GM23338 (cell line): ENCODE measurements around the gene IST1. TPM values are rescaled to one million over a fixed set of nuclear protein-coding genes. Genes with fewer than 3 reads are reported as not detected.

Experiments
- ATAC-seq: fragments of 200-7000 bp; cut with Tn5 transposase; 3 replicates; pipeline ENCODE4 v1.9.1; 2020
- DNase-seq: peaks from one replicate; pipeline ENCODE4 v3.0.0-alpha.2; 2015; ENCODE audit warnings: low spot score
- H2AFZ ChIP-seq: fragments of 200-600 bp; sonication (generic); 2 replicates; pipeline ENCODE4 v1.8.0; 2016; ENCODE audit warnings: antibody characterized with exemption, mild to moderate bottlenecking, moderate library complexity
- H3F3A ChIP-seq: fragments of 200-600 bp; sonication (generic); replicated peaks from 2 replicates; pipeline ENCODE4 v1.8.0; 2017; ENCODE audit warnings: antibody characterized with exemption, mixed run types, low read depth
- H3K27ac ChIP-seq: fragments of 200-600 bp; sonication (generic); 2 replicates; pipeline ENCODE4 v1.6.1; 2016; ENCODE audit warnings: low read depth
- H3K27me3 ChIP-seq: fragments of 200-600 bp; sonication (generic); 2 replicates; pipeline ENCODE4 v1.8.0; 2016; ENCODE audit warnings: mild to moderate bottlenecking, mixed run types, moderate library complexity; ENCODE audit not compliant: insufficient read depth
- H3K36me3 ChIP-seq: fragments of 200-600 bp; sonication (generic); 2 replicates; pipeline ENCODE4 v1.8.0; 2016; ENCODE audit warnings: mild to moderate bottlenecking; ENCODE audit not compliant: insufficient read depth
- H3K4me1 ChIP-seq: fragments of 200-600 bp; sonication (generic); 2 replicates; pipeline ENCODE4 v1.8.0; 2016; ENCODE audit warnings: mild to moderate bottlenecking, moderate library complexity; ENCODE audit not compliant: insufficient read depth
- H3K4me2 ChIP-seq: fragments of 200-600 bp; sonication (generic); 2 replicates; pipeline ENCODE4 v1.7.1; 2017; ENCODE audit warnings: mixed run types
- H3K4me3 ChIP-seq: fragments of 200-600 bp; sonication (generic); 2 replicates; pipeline ENCODE4 v1.6.1; 2016; ENCODE audit warnings: mixed run types
- H3K79me2 ChIP-seq: fragments of 200-600 bp; sonication (generic); replicated peaks from 2 replicates; pipeline ENCODE4 v1.8.0; 2017; ENCODE audit warnings: mild to moderate bottlenecking; ENCODE audit not compliant: insufficient read depth
- H3K9me2 ChIP-seq: fragments of 200-600 bp; sonication (generic); 2 replicates; pipeline ENCODE4 v1.8.0; 2017; ENCODE audit not compliant: insufficient read depth
- H4K20me1 ChIP-seq: fragments of 200-600 bp; sonication (generic); replicated peaks from 2 replicates; pipeline ENCODE4 v1.8.0; 2017; ENCODE audit warnings: mild to moderate bottlenecking; ENCODE audit not compliant: insufficient read depth
- H3K27ac Mint-ChIP-seq: 2 replicates; pipeline ENCODE4 v1.8.0; 2020; ENCODE audit warnings: inconsistent platforms, mild to moderate bottlenecking, moderate library complexity, mixed read lengths
- H3K27me3 Mint-ChIP-seq: 3 replicates; pipeline ENCODE4 v1.8.0; 2022; ENCODE audit warnings: low read depth, mild to moderate bottlenecking, moderate library complexity, mixed read lengths, inconsistent platforms; ENCODE audit not compliant: insufficient read depth, poor library complexity
- H3K36me3 Mint-ChIP-seq: 3 replicates; pipeline ENCODE4 v1.8.0; 2021; ENCODE audit warnings: low read depth, mild to moderate bottlenecking, inconsistent platforms, moderate library complexity, mixed read lengths
- H3K4me1 Mint-ChIP-seq: 3 replicates; pipeline ENCODE4 v1.8.0; 2020; ENCODE audit warnings: mild to moderate bottlenecking, inconsistent platforms, mixed read lengths
- H3K4me3 Mint-ChIP-seq: 3 replicates; pipeline ENCODE4 v1.8.0; 2021; ENCODE audit warnings: moderate library complexity, mild to moderate bottlenecking, inconsistent platforms, mixed read lengths
- H3K9me3 Mint-ChIP-seq: 3 replicates; pipeline ENCODE4 v1.8.0; 2020; ENCODE audit warnings: moderate library complexity, mild to moderate bottlenecking, inconsistent platforms, mixed read lengths
- CREB1 ChIP-seq: fragments of 250-450 bp; sonication (Bioruptor Pico); IDR thresholded peaks from 2 replicates; pipeline ENCODE4 v1.5.0; 2020; ENCODE audit warnings: low read depth, mild to moderate bottlenecking, moderate library complexity
- EZH2 ChIP-seq: fragments of 200-600 bp; sonication (generic); IDR thresholded peaks from one replicate; pipeline ENCODE4 v1.8.0; 2017; ENCODE audit warnings: antibody characterized with exemption, mild to moderate bottlenecking, low read depth; ENCODE audit not compliant: unreplicated experiment
- NANOG ChIP-seq: IDR thresholded peaks from 2 replicates; pipeline ENCODE4 v1.6.1; 2016; ENCODE audit warnings: antibody characterized with exemption, borderline replicate concordance
- STAT1 ChIP-seq: IDR thresholded peaks from one replicate; pipeline ENCODE4 v1.6.1; 2016; ENCODE audit warnings: antibody characterized with exemption; ENCODE audit not compliant: unreplicated experiment
- ZNF114 ChIP-seq: fragments of 250-450 bp; sonication (Bioruptor Pico); IDR thresholded peaks from 2 replicates; pipeline ENCODE4 v1.5.0; 2020; ENCODE audit warnings: mild to moderate bottlenecking, moderate library complexity
- ZNF331 ChIP-seq: fragments of 250-450 bp; sonication (Bioruptor Pico); IDR thresholded peaks from 2 replicates; pipeline ENCODE4 v1.5.0; 2020; ENCODE audit warnings: low read depth, mild to moderate bottlenecking, moderate library complexity
- polyA plus RNA-seq: library from polyadenylated mRNA; unstranded; fragments of >200 nt; fragmentation: Nextera tagmentation; extraction: Ambion mirVana; gene quantifications from 2 replicates; pipeline ENCODE4 v1.2.1, GENCODE V29; 2016
- total RNA-seq: library from RNA; depleted of rRNA; stranded (reverse); fragments of >200 nt; shearing (Covaris generic); gene quantifications from 2 replicates; pipeline ENCODE4 v1.2.3, GENCODE V29; 2014
- TF ChIP-seq, protein P1 (sequence below): fragments of 250-450 bp; sonication (Bioruptor Pico); IDR thresholded peaks from 2 replicates; pipeline ENCODE4 v1.5.0; 2020; ENCODE audit warnings: mild to moderate bottlenecking, moderate library complexity
- TF ChIP-seq, protein P2 (sequence below): IDR thresholded peaks from 2 replicates; pipeline ENCODE4 v1.6.1; 2016; ENCODE audit warnings: antibody characterized with exemption
- TF ChIP-seq, protein P3 (sequence below): IDR thresholded peaks from one replicate; pipeline ENCODE4 v1.6.1; 2018; ENCODE audit warnings: antibody characterized with exemption; ENCODE audit not compliant: unreplicated experiment

The IST1 gene
- total and polyA plus RNA-seq, 2 experiments from 2014 or later: 108 to 234 TPM

DNA sequence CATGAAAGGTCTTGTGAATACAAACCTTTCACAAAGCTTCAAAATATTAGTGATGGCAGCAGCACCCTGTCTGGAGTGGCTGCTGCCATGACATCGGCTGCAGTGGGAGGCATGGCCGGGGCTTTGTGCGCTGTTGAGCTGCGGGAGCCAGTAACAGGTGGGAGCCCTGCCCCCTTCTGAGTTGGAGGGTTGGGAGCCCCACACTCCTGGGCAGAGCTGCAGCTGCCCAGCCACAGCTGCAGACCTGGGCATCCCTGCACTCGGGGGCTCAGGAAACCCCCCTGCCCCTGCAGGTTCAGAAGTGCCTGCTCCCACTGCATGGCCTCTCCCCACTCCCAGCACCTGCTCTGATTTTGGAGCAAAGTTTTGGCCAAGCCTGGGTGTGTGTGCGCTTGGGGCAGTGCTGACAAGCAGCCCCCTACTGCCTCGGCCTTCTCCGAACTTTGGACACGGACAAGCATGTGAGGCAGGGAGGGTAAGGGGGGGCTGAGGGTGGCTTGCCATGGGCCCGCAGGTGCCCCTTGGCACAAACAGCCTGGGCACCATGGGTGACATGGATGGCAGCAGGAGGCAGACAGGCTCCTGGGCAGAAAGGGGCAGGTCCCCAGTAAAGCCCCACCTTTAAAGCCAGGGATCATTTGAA lies 42.7 kb downstream of the IST1 start (continued):
- TF ChIP-seq, protein P1, sequence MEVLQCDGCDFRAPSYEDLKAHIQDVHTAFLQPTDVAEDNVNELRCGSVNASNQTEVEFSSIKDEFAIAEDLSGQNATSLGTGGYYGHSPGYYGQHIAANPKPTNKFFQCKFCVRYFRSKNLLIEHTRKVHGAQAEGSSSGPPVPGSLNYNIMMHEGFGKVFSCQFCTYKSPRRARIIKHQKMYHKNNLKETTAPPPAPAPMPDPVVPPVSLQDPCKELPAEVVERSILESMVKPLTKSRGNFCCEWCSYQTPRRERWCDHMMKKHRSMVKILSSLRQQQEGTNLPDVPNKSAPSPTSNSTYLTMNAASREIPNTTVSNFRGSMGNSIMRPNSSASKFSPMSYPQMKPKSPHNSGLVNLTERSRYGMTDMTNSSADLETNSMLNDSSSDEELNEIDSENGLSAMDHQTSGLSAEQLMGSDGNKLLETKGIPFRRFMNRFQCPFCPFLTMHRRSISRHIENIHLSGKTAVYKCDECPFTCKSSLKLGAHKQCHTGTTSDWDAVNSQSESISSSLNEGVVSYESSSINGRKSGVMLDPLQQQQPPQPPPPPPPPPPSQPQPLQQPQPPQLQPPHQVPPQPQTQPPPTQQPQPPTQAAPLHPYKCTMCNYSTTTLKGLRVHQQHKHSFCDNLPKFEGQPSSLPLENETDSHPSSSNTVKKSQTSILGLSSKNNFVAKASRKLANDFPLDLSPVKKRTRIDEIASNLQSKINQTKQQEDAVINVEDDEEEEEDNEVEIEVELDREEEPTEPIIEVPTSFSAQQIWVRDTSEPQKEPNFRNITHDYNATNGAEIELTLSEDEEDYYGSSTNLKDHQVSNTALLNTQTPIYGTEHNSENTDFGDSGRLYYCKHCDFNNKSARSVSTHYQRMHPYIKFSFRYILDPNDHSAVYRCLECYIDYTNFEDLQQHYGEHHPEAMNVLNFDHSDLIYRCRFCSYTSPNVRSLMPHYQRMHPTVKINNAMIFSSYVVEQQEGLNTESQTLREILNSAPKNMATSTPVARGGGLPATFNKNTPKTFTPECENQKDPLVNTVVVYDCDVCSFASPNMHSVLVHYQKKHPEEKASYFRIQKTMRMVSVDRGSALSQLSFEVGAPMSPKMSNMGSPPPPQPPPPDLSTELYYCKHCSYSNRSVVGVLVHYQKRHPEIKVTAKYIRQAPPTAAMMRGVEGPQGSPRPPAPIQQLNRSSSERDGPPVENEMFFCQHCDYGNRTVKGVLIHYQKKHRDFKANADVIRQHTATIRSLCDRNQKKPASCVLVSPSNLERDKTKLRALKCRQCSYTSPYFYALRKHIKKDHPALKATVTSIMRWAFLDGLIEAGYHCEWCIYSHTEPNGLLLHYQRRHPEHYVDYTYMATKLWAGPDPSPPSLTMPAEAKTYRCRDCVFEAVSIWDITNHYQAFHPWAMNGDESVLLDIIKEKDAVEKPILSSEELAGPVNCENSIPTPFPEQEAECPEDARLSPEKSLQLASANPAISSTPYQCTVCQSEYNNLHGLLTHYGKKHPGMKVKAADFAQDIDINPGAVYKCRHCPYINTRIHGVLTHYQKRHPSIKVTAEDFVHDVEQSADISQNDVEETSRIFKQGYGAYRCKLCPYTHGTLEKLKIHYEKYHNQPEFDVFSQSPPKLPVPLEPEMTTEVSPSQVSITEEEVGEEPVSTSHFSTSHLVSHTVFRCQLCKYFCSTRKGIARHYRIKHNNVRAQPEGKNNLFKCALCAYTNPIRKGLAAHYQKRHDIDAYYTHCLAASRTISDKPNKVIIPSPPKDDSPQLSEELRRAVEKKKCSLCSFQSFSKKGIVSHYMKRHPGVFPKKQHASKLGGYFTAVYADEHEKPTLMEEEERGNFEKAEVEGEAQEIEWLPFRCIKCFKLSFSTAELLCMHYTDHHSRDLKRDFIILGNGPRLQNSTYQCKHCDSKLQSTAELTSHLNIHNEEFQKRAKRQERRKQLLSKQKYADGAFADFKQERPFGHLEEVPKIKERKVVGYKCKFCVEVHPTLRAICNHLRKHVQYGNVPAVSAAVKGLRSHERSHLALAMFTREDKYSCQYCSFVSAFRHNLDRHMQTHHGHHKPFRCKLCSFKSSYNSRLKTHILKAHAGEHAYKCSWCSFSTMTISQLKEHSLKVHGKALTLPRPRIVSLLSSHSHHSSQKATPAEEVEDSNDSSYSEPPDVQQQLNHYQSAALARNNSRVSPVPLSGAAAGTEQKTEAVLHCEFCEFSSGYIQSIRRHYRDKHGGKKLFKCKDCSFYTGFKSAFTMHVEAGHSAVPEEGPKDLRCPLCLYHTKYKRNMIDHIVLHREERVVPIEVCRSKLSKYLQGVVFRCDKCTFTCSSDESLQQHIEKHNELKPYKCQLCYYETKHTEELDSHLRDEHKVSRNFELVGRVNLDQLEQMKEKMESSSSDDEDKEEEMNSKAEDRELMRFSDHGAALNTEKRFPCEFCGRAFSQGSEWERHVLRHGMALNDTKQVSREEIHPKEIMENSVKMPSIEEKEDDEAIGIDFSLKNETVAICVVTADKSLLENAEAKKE (CRISPR knock-in tag): no peak
- TF ChIP-seq CREB1 (CRISPR knock-in tag) (no peak), ZNF331 (no peak), STAT1 (no peak)
- TF ChIP-seq, protein P2, sequence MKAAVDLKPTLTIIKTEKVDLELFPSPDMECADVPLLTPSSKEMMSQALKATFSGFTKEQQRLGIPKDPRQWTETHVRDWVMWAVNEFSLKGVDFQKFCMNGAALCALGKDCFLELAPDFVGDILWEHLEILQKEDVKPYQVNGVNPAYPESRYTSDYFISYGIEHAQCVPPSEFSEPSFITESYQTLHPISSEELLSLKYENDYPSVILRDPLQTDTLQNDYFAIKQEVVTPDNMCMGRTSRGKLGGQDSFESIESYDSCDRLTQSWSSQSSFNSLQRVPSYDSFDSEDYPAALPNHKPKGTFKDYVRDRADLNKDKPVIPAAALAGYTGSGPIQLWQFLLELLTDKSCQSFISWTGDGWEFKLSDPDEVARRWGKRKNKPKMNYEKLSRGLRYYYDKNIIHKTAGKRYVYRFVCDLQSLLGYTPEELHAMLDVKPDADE: no peak

DNA sequence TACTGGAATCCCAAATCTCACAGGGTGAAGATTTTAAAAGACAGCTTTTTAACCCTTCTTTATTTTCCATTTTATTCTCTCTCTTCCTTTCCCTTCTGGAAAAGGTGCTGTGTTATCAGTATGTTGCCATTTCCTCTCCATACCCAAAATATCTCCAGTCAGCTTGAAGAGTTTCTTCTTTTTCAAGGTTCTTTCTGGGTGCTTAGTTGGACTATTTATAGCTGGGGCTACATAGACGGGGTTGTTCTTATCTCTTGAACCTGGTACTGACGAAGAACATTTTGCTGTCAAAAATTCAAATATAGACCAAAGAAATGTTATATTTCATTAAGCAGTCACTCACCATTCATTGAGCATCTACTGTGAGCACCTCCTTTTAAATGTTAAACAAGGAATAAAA lies 48.6 kb downstream of the IST1 start:
- H3K27ac ChIP-seq: no peak overlapping the region
- TF ChIP-seq, protein P3, sequence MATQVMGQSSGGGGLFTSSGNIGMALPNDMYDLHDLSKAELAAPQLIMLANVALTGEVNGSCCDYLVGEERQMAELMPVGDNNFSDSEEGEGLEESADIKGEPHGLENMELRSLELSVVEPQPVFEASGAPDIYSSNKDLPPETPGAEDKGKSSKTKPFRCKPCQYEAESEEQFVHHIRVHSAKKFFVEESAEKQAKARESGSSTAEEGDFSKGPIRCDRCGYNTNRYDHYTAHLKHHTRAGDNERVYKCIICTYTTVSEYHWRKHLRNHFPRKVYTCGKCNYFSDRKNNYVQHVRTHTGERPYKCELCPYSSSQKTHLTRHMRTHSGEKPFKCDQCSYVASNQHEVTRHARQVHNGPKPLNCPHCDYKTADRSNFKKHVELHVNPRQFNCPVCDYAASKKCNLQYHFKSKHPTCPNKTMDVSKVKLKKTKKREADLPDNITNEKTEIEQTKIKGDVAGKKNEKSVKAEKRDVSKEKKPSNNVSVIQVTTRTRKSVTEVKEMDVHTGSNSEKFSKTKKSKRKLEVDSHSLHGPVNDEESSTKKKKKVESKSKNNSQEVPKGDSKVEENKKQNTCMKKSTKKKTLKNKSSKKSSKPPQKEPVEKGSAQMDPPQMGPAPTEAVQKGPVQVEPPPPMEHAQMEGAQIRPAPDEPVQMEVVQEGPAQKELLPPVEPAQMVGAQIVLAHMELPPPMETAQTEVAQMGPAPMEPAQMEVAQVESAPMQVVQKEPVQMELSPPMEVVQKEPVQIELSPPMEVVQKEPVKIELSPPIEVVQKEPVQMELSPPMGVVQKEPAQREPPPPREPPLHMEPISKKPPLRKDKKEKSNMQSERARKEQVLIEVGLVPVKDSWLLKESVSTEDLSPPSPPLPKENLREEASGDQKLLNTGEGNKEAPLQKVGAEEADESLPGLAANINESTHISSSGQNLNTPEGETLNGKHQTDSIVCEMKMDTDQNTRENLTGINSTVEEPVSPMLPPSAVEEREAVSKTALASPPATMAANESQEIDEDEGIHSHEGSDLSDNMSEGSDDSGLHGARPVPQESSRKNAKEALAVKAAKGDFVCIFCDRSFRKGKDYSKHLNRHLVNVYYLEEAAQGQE: no peak
- TF ChIP-seq ZNF331 (no peak), NANOG (no peak), ZNF114 (CRISPR knock-in tag) (no peak), EZH2 (no peak)

More for the DNA sequence above, 48.6 kb downstream of the IST1 start:
- Histone ChIP-seq H3K36me3 (no peaks in the 10 kb centered on the region), H3K9me2 (no peaks in the 10 kb centered on the region), H3K4me1 (no peaks in the 10 kb centered on the region), H3K79me2 (no peaks in the 10 kb centered on the region), H2AFZ (no peak overlapping the region), H3K27me3 (peaks cover 5% of the 10 kb centered on the region; the same call in 1 of the 2 replicates), H3K4me2 (no peak overlapping the region), H3F3A (no peaks in the 10 kb centered on the region), H4K20me1 (no peaks in the 10 kb centered on the region), H3K4me3 (no peak overlapping the region)
- Mint-ChIP-seq H3K9me3 (peaks cover 4% of the 10 kb centered on the region; the same call in 2 of the 3 replicates), H3K27ac (no peak overlapping the region), H3K27me3 (no peaks in the 10 kb centered on the region), H3K4me1 (peaks cover 3% of the 10 kb centered on the region; the same call in 2 of the 3 replicates), H3K4me3 (no peak overlapping the region), H3K36me3 (no peaks in the 10 kb centered on the region; the same call in 2 of the 3 replicates)
- ATAC-seq (no peak), DNase-seq (no peak)
